ENCODE measurements around the gene C1GALT1C1L. TPM values are rescaled to one million over a fixed set of nuclear protein-coding genes. Genes with fewer than 3 reads are reported as not detected.

Gene C1GALT1C1L
- total and polyA plus RNA-seq, 2 of the 13 experiments (the other 11 are each of a cell fraction or from before 2014, with no cell fraction given), result 1.3 to 2.4 TPM

DNA sequence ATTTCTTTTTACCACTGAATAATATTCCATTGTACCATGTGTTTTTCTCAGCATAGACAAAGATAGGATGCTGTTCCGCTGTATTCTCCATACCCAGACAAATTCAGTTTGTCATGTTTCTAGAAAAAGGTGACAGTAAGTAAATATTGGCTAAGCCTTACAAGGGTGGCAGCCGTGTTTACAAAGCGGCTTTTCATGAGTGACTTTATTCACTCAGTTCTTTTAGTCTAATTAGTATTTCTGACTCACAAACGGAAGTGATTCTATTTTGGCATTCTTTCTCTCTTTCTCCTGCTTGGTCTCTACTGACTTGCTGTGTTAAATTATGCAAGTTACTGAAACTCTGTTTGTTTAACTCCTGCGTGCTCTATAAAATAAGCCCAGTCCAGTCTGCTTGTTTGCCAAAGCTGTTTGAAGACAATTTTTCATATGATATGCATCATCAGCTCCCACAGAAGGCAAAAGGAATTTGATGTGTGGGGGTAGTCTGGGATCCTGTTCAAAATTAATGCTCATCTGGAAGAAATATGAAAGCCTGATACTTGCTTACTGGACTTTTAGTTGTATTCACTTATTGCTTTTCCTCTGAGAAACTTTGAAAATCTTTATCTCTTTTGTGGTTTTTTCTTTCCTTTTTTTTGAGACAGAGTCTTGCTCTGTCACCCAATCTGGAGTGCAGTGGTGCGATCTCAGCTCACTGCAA, 41.5 kb downstream of the C1GALT1C1L start (continued):
- TF ChIP-seq ARNT2 (CRISPR knock-in tag; IDR thresholded peaks at IDR 0.05; ENCODE audit: low read depth), result peak; percentile 22; the same call in 1 of the 2 replicates
- peak; percentile 25; the same call in 1 of the 2 replicates for TF ChIP-seq ZBTB21 (CRISPR knock-in tag; IDR thresholded peaks at IDR 0.05)
- TF ChIP-seq, protein P1, sequence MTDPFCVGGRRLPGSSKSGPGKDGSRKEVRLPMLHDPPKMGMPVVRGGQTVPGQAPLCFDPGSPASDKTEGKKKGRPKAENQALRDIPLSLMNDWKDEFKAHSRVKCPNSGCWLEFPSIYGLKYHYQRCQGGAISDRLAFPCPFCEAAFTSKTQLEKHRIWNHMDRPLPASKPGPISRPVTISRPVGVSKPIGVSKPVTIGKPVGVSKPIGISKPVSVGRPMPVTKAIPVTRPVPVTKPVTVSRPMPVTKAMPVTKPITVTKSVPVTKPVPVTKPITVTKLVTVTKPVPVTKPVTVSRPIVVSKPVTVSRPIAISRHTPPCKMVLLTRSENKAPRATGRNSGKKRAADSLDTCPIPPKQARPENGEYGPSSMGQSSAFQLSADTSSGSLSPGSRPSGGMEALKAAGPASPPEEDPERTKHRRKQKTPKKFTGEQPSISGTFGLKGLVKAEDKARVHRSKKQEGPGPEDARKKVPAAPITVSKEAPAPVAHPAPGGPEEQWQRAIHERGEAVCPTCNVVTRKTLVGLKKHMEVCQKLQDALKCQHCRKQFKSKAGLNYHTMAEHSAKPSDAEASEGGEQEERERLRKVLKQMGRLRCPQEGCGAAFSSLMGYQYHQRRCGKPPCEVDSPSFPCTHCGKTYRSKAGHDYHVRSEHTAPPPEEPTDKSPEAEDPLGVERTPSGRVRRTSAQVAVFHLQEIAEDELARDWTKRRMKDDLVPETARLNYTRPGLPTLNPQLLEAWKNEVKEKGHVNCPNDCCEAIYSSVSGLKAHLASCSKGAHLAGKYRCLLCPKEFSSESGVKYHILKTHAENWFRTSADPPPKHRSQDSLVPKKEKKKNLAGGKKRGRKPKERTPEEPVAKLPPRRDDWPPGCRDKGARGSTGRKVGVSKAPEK (CRISPR knock-in tag; IDR thresholded peaks at IDR 0.05; ENCODE audit: borderline replicate concordance), result no peak
- peak; percentile 92 for TF ChIP-seq RARA (CRISPR knock-in tag; IDR thresholded peaks at IDR 0.05)
- no peak for TF ChIP-seq NFE2 (CRISPR knock-in tag; IDR thresholded peaks at IDR 0.05)
- TF ChIP-seq NFE2L2 (IDR thresholded peaks at IDR 0.05; ENCODE audit: low read length), result peak; percentile 14; the same call in 1 of the 2 replicates
- no peak for TF ChIP-seq ZSCAN29 (CRISPR knock-in tag; conservative IDR thresholded peaks at IDR 0.05)
- peak; percentile 45; the same call in 1 of the 2 replicates for TF ChIP-seq ZNF205 (CRISPR knock-in tag; IDR thresholded peaks at IDR 0.05)
- TF ChIP-seq NR1H2 (CRISPR knock-in tag; IDR thresholded peaks at IDR 0.05; ENCODE audit: borderline replicate concordance, low read depth), result no peak
- no peak for TF ChIP-seq ZNF468 (CRISPR knock-in tag; IDR thresholded peaks at IDR 0.05)
- TF ChIP-seq, protein P2, sequence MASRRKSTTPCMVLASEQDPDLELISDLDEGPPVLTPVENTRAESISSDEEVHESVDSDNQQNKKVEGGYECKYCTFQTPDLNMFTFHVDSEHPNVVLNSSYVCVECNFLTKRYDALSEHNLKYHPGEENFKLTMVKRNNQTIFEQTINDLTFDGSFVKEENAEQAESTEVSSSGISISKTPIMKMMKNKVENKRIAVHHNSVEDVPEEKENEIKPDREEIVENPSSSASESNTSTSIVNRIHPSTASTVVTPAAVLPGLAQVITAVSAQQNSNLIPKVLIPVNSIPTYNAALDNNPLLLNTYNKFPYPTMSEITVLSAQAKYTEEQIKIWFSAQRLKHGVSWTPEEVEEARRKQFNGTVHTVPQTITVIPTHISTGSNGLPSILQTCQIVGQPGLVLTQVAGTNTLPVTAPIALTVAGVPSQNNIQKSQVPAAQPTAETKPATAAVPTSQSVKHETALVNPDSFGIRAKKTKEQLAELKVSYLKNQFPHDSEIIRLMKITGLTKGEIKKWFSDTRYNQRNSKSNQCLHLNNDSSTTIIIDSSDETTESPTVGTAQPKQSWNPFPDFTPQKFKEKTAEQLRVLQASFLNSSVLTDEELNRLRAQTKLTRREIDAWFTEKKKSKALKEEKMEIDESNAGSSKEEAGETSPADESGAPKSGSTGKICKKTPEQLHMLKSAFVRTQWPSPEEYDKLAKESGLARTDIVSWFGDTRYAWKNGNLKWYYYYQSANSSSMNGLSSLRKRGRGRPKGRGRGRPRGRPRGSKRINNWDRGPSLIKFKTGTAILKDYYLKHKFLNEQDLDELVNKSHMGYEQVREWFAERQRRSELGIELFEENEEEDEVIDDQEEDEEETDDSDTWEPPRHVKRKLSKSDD (CRISPR knock-in tag; IDR thresholded peaks at IDR 0.05; ENCODE audit: low read depth), result 0 out of 2 replicates have a peak, but pooled peaks have one; percentile 17
- no peak for TF ChIP-seq ZNF709 (CRISPR knock-in tag; IDR thresholded peaks at IDR 0.05)
- TF ChIP-seq, protein P3, sequence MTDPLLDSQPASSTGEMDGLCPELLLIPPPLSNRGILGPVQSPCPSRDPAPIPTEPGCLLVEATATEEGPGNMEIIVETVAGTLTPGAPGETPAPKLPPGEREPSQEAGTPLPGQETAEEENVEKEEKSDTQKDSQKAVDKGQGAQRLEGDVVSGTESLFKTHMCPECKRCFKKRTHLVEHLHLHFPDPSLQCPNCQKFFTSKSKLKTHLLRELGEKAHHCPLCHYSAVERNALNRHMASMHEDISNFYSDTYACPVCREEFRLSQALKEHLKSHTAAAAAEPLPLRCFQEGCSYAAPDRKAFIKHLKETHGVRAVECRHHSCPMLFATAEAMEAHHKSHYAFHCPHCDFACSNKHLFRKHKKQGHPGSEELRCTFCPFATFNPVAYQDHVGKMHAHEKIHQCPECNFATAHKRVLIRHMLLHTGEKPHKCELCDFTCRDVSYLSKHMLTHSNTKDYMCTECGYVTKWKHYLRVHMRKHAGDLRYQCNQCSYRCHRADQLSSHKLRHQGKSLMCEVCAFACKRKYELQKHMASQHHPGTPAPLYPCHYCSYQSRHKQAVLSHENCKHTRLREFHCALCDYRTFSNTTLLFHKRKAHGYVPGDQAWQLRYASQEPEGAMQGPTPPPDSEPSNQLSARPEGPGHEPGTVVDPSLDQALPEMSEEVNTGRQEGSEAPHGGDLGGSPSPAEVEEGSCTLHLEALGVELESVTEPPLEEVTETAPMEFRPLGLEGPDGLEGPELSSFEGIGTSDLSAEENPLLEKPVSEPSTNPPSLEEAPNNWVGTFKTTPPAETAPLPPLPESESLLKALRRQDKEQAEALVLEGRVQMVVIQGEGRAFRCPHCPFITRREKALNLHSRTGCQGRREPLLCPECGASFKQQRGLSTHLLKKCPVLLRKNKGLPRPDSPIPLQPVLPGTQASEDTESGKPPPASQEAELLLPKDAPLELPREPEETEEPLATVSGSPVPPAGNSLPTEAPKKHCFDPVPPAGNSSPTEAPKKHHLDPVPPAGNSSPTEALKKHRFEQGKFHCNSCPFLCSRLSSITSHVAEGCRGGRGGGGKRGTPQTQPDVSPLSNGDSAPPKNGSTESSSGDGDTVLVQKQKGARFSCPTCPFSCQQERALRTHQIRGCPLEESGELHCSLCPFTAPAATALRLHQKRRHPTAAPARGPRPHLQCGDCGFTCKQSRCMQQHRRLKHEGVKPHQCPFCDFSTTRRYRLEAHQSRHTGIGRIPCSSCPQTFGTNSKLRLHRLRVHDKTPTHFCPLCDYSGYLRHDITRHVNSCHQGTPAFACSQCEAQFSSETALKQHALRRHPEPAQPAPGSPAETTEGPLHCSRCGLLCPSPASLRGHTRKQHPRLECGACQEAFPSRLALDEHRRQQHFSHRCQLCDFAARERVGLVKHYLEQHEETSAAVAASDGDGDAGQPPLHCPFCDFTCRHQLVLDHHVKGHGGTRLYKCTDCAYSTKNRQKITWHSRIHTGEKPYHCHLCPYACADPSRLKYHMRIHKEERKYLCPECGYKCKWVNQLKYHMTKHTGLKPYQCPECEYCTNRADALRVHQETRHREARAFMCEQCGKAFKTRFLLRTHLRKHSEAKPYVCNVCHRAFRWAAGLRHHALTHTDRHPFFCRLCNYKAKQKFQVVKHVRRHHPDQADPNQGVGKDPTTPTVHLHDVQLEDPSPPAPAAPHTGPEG (CRISPR knock-in tag; IDR thresholded peaks at IDR 0.05), result no peak
- no peak for TF ChIP-seq ZNF230 (CRISPR knock-in tag; IDR thresholded peaks at IDR 0.05)
- TF ChIP-seq ZNF12 (CRISPR knock-in tag; IDR thresholded peaks at IDR 0.05), result no peak
- TF ChIP-seq, protein P4, sequence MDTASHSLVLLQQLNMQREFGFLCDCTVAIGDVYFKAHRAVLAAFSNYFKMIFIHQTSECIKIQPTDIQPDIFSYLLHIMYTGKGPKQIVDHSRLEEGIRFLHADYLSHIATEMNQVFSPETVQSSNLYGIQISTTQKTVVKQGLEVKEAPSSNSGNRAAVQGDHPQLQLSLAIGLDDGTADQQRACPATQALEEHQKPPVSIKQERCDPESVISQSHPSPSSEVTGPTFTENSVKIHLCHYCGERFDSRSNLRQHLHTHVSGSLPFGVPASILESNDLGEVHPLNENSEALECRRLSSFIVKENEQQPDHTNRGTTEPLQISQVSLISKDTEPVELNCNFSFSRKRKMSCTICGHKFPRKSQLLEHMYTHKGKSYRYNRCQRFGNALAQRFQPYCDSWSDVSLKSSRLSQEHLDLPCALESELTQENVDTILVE (CRISPR knock-in tag; IDR thresholded peaks at IDR 0.05), result 0 out of 2 replicates have a peak, but pooled peaks have one; percentile 35
